GM18505 (cell line): ENCODE data around the gene FGD3.

ENCODE experiments used
- ATAC-seq: cut with Tn5 transposase; IDR thresholded peaks from one replicate; pipeline ENCODE4 v1.9.1; 2021; ENCODE audit not compliant: unreplicated experiment
- POLR2A ChIP-seq: IDR thresholded peaks from 4 replicates; pipeline ENCODE4 v1.6.1; 2011; ENCODE audit warnings: borderline replicate concordance; ENCODE audit not compliant: insufficient read depth, insufficient read length; ENCODE audit errors: extremely low read depth

FGD3 gene

GRCh38 chr9:92964607-92965060 lies 17.3 kb downstream of the FGD3 start:
- ATAC-seq, result peak; percentile 7
- TF ChIP-seq POLR2A, result no peak

GRCh38 chr9:92965061-92965758 lies 17.9 kb downstream of the FGD3 start:
- no peak for ATAC-seq
- TF ChIP-seq POLR2A, result peak; percentile 34

- TF ChIP-seq POLR2A, result no peak
- ATAC-seq, result no peak
These were observed 18.6 kb downstream of the FGD3 start for GRCh38 chr9:92965759-92966517.

- no peak for TF ChIP-seq POLR2A
- ATAC-seq, result no peak
These were observed 19.1 kb downstream of the FGD3 start for GRCh38 chr9:92966518-92966800.

- no peak for ATAC-seq
- TF ChIP-seq POLR2A, result no peak
These were observed 20.8 kb downstream of the FGD3 start for GRCh38 chr9:92968081-92968480.

GRCh38 chr9:92969516-92970466 lies 22.5 kb downstream of the FGD3 start:
- no peak for TF ChIP-seq POLR2A
- no peak for ATAC-seq

- no peak for TF ChIP-seq POLR2A
- ATAC-seq, result no peak
These were observed 23.2 kb downstream of the FGD3 start for GRCh38 chr9:92970467-92970923.

- ATAC-seq, result no peak
- no peak for TF ChIP-seq POLR2A
These were observed 23.8 kb downstream of the FGD3 start for GRCh38 chr9:92971121-92971520.

- TF ChIP-seq POLR2A, result no peak
- ATAC-seq, result no peak
These were observed 24.5 kb downstream of the FGD3 start for GRCh38 chr9:92971776-92972175.

- TF ChIP-seq POLR2A, result no peak
- ATAC-seq, result no peak
These were observed 26.4 kb downstream of the FGD3 start for GRCh38 chr9:92973700-92974099.

GRCh38 chr9:92974161-92974661 lies 26.9 kb downstream of the FGD3 start:
- ATAC-seq, result no peak
- TF ChIP-seq POLR2A, result no peak

- no peak for ATAC-seq
- no peak for TF ChIP-seq POLR2A
These were observed 27.7 kb downstream of the FGD3 start for GRCh38 chr9:92974761-92975755.
